ENCODE data around the gene TMEM253. TPM values are rescaled to one million over a fixed set of nuclear protein-coding genes. Genes with fewer than 3 reads are reported as not detected.

TMEM253 gene
- total and polyA plus RNA-seq, 9 of the 15 experiments (the other 6 are each of a cell fraction or from before 2014, with no cell fraction given), result 0.11 to 0.61 (median 0.26) TPM; not detected in 3

DNA sequence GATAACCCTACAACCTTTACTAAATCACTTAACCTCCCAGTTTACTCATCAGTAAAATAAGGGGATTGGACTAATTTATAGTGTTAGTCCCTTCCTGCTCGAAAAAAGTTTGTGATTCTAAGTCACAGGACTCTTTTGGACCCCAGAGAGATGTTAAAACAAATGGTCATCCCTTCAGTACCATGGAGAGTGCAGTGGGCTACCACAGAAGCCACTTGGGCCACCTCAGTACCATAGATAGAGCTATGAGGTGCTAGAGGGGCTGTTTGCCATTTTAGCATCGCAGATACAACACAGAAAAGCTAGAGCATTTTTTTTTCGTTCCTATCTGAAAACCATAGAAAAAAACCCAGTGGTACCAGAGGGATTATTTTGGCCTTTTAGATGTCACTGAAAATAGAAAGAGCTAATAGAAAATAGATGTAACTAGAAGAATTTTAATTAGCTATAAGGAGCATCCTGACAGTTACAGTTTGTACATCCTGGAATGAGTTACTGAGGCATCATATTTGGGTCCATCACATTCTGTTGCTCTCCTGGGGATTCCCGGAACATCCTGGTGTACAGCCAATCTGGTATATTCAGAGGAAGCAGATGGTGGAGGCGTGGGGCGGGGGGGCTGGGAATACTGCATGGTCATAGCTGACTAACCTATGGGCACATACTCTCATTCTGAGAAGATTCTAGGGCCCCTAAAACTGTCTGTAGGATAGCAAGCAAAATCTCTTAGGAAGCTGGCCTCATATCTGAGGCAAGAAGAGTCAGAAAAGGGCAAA, 5.2 kb upstream of the TMEM253 start (continued):
- TF ChIP-seq, protein P1, sequence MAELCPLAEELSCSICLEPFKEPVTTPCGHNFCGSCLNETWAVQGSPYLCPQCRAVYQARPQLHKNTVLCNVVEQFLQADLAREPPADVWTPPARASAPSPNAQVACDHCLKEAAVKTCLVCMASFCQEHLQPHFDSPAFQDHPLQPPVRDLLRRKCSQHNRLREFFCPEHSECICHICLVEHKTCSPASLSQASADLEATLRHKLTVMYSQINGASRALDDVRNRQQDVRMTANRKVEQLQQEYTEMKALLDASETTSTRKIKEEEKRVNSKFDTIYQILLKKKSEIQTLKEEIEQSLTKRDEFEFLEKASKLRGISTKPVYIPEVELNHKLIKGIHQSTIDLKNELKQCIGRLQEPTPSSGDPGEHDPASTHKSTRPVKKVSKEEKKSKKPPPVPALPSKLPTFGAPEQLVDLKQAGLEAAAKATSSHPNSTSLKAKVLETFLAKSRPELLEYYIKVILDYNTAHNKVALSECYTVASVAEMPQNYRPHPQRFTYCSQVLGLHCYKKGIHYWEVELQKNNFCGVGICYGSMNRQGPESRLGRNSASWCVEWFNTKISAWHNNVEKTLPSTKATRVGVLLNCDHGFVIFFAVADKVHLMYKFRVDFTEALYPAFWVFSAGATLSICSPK (IDR thresholded peaks at IDR 0.05; ENCODE audit: borderline replicate concordance), result no peak
- TF ChIP-seq ZNF408 (CRISPR knock-in tag; IDR thresholded peaks at IDR 0.05; ENCODE audit: low read depth), result no peak

DNA sequence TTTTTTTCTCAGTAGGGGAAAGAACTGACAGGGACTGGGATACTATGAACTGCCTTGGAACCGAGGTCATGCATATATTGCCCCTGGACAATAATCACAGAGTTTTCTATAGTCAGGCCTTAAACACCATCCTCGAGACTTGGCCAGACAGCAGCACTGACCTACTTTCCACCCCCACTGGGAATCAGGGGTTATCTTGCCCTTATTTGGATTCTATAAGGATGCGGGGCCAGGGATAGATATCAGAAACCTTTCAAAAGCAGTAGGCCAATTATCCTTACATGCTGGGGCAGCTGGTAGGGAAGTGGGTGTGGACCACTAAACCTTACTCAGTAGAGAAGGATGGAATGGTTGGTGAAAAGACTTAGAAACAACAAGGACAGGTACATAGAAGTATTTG, 4.4 kb upstream of the TMEM253 start:
- no peak for FAIRE-seq
- Histone ChIP-seq H3K4me3 (no peak overlapping the region), H3K4me2 (ENCODE audit: insufficient read depth, low read length) (no peak overlapping the region), H3K9me3 (replicated peaks; ENCODE audit: control insufficient read depth, insufficient read depth, low read depth, low read length) (no peaks in the 10 kb centered on the region), H3K27ac (ENCODE audit: extremely low read depth, low read depth, low read length) (no peak overlapping the region), H3K9ac (ENCODE audit: insufficient read depth in 1 of 2, low read depth in 2 of 2, low read length in 2 of 2) (no peak overlapping the region), H3K79me2 (ENCODE audit: control insufficient read depth, insufficient read depth, low read length) (no peaks in the 10 kb centered on the region), H3K4me1 (replicated peaks in 1 of 2; ENCODE audit: control insufficient read depth in 2 of 2, insufficient read depth in 2 of 2, low read length in 2 of 2) (peaks cover 16 to 22% of the 10 kb centered on the region in 2 experiments; a peak in 4 of 5 replicates), H3K9me1 (ENCODE audit: control insufficient read depth, insufficient read depth, low read length) (no peaks in the 10 kb centered on the region), H3K27me3 (ENCODE audit: control insufficient read depth in 2 of 2, insufficient read depth in 2 of 2, low read length in 2 of 2) (no peaks in the 10 kb centered on the region), H2AFZ (ENCODE audit: low read depth, low read length) (no peak overlapping the region), H4K20me1 (replicated peaks; ENCODE audit: control insufficient read depth, insufficient read depth, low read length) (no peaks in the 10 kb centered on the region), H3K36me3 (ENCODE audit: control insufficient read depth, insufficient read depth, low read length) (peaks cover 3% of the 10 kb centered on the region; the same call in 1 of the 3 replicates)
- ATAC-seq, result no peak
- WGBS (ENCODE audit: insufficient coverage, low coverage, missing lambda C conversion rate), result 62% methylated on average over 3 of the region's 3 CpGs
- BruUV-seq (replicated peaks), result no TSS peak
- in situ Hi-C loops (cut with MboI) (no loop called here), intact Hi-C loops (cut with micrococcal nuclease) (no loop called here)
- ChIA-PET CTCF (ENCODE audit: low intra/inter-chr PET ratio) (interaction anchor here (0.6 kb wide), 1 partner anchor 461 kb away, joined by 4 read pairs; no protein-coding TSS in a partner anchor), POLR2A (interaction anchor here (0.6 to 1.7 kb wide), 2 partner anchors 19 to 25 kb away, joined by 3 to 6 read pairs; no protein-coding TSS in a partner anchor)
- DNase-seq (ENCODE audit: extremely low read depth in 1 of 4, low spot score in 3 of 4), result no peak
- no peak for TF ChIP-seq POLR3A (IDR thresholded peaks at IDR 0.05; ENCODE audit: borderline replicate concordance, extremely low read depth, insufficient read depth, insufficient read length)

Data from K562 (cell line).